IPS-NIHi7 (cell line): ENCODE data around the gene TBC1D19.
A peak's percentile ranks its signal among the peaks of the same experiment; 100 is the strongest.
"Not testable (repeated sequence)": the region's sequence is repeated elsewhere in the genome, so short reads cannot be mapped to it uniquely, and the experiment has no call there.

Source experiments
- DNase-seq: peaks from one replicate; pipeline ENCODE4 v3.0.0; 2012; ENCODE audit warnings: mixed read lengths; ENCODE audit errors: extremely low spot score

TBC1D19 gene, protein sequence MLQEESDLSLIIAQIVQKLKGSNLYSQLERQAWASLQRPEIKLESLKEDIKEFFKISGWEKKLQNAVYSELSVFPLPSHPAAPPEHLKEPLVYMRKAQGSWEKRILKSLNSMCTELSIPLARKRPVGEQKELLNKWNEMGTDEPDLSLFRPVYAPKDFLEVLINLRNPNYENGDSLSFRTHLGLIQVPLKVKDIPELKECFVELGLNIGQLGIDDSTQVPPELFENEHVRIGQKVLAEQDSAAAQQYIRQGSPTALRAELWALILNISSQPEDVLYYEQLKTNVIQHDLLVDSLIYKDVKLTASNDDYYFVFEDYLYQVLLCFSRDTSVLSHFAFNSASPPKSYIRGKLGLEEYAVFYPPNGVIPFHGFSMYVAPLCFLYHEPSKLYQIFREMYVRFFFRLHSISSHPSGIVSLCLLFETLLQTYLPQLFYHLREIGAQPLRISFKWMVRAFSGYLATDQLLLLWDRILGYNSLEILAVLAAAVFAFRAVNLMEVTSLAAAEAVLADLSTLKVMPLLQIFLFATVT

DNA sequence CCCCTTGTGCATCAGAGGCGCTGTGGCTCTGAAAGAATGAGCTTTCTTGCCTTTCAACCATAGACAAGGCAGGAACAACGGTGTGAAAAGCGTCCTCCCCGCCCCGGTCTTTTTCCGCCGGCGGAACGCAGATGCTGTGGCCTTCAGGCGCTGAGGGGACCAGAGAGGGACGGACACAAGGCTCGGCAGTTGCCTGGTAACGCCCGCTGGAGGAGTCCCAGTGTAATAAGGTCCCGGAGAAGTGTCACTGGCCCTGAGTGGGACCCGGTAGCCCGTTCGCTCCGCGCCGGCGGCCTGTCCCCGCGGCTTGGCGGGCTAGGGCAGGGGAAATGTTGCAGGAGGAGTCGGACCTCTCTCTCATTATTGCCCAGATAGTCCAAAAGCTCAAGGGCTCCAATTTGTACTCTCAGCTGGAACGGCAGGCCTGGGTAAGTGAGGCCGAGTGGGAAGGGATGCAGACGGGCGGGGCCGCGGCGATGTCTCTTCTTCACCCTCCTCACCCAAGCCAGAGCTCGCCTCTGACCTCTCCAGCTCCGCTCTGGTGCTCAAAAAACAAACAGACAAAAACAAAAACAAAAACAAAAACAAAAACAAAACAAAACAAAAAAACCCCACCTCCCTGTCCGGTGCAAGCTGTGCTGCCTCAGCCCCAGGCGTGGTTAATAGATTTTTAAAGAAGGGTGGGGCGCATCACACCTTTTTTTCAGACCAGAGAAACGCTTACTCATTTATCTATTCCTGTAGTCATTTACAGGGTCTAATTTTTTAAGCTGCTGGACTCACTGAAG lies at the start of gene TBC1D19:
Gene TBC1D19, plus strand, starts transcription at position 220 of the 788 bp plus-strand sequence. Its CDS starts 110 bp downstream, at position 330.
- peak; percentile 91 for DNase-seq

DNA sequence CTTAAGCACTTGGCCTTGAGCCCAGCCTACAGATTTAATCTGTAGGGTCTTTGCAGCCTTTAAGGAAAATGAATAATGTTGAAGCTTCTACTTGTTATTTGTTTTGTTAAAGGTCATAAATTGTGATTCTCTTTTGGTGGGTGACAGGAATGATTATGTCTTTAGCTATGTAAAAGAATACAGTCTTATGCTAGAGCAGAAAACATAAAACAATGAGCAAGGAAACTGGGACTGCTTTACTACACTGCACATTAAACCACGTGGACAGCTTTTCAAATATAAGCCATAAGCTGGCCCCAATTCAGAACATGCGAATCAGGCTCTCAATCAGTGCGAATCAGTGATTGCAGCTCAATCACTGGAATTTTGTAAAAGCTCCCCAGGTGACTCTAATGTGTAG lies 40.9 kb upstream of the TBC1D19 start:
- no peak for DNase-seq

DNA sequence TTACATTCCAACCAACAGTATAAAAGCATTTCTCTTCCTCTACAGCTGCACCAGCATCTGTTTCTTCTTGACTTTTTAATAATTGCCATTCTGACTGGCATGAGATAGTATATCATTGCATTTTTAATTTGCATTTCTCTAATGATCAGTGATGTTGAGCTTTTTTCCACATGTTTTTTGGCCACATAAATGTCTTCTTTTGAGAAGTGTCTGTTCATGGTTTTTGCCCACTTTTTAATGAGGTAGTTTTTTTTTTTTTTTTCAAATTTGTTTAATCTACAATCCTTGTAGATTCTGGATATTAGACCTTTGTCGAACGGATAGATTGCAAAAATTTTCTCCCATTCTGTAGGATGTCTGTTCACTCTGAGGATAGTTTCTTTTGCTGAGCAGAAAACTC lies 39.5 kb upstream of the TBC1D19 start:
- no peak for DNase-seq

DNA sequence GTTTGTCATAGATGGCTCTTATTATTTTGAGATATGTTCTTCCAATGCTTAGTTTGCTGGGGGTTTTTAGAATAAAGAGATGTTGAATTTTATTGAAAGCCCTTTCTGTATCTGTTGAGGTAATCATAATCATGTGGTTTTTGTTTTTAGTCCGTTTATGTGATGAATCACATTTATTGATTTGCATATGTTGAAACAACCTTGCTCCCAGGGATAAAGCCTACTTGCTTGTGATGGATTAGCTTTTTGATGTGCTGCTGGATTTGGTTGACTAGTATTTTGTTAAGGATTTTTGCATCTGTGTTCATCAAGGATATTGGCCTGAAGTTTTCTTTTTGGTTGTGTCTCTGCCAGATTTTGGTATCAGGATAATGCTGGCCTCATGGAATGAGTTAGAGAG lies 35.5 kb upstream of the TBC1D19 start:
- not testable (repeated sequence) for DNase-seq

DNA sequence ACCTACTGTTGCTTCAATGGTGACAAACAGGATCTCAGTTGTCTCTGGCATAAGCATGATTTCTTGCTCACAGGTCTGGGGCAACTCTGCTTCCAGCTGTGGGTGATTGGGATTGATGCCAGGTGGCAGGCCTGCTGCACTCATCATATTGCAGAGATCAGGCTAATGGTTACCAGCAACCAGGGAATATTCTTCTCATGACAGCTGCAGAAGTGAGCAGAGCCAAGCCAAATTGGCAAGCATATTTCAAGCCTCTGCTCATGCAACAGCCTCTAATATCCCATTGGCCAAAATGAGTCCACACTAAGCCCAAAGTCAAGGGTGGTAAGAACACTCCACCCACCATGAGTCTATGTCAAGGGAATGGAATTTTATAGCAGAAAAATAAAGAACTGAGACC lies 26.7 kb upstream of the TBC1D19 start:
- DNase-seq: no peak

DNA sequence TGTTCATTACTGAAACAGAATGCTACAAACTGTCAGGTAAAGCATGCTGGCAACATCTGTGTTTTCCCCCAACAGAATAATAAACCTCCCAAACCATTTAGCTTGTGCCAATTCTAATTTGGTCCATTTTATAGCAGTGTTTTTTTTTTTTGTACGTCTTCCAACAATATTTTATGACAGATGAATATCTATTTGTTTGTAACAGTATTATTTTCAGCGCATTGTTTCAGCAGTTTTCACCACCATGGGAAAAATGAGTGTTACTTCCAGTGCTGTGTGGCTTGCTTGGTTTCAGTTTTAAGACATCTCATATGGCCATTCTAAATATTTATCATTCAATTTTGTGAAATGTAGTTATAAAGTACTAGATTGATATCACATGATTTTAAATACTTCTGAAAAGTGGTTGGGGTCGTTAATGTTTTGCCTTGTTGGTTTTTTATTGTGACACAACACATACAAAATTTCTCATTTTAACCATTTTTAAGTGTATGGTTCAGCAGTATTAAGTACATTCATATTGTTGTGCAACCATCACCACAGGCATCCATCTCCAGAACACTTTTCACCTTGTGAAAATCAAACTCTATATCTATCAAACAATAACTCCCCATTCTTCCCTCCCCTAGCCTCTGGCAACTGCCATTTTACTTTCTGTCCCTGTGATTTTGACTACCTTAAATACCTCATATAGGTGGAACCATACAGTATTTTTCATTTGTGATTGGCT lies 25.6 kb upstream of the TBC1D19 start:
- no peak for DNase-seq

DNA sequence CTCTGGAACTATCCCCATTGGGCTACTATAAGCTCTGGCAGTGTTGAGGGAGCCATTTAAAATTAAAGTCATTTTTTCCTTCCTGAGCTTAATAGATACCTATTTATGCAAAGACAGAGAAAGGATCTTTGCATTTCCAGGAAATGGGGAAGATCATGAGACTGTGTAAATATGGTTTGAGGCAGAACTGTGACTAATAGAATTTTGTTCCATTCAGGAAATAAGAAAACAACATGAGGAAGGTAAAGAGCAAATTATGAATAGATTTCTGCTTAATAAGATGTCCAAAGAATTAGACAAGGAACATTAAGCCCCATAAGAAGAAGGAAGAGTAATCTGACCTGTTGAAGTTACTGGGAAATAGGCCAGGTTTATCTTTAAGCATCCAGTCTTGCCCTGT lies 17.8 kb upstream of the TBC1D19 start:
- DNase-seq: no peak

DNA sequence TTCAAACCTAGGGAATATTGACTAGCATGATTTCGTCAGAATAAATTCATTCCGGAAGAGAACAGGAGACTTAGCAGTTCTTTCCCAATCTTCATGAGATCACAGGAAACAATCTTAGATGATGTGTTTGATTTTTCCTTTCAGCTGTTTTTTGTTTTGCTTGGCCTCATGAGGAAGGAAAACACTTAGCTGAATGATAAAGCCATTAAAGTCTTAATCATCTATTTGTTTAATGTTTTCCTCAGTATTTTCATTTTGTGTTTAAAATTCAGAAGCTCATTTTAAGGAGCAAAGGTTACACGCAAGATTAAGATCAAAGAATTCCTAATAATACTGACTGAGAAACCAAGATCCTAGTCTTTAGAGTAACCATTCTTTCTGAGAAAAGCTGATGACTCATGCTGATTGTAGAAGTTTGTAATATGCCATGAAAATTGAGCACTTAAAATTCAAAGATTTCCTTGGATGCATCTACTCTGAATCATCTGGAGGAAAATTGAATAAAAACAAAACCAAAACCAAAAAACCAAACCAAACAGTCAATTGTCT lies 15.4 kb upstream of the TBC1D19 start:
- DNase-seq: no peak

DNA sequence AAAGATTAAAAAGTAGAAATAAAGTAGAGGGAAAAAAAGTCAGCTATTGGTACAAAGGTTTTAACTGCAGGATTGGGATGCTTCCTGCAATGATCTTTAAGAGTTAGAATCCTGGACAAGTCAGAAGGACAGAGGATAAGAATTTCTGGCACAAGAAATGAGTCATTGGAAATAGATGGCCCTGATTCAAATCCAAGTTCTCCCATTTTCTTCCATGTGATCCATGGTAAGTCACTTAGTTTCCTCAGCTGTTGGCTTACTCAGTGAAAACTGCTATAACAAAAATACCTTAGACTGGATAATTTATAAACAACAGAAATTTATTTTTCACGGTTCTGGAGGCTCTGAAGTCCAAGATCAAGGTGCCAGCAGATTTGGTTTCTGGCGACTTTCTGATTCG lies 13.3 kb upstream of the TBC1D19 start:
- no peak for DNase-seq

DNA sequence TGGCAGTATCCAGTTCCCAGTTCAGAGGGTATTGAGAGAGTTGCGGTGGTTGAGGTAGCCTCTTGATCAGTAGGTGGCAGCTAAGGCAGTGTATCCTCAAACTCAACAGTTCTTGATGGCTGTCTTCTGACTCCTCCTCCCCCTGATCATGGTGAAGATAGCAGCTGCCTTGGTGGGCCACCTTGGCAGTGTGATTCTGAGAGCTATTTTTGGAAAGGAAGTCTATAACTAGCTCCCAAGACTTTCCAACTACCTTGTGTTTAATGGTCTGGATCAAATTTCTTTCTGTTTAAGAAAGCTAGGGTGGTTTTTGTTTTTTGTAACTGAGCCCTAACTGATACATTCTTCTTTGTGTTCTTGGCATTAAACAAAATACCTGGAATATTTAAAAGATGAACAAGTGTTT lies 10.5 kb upstream of the TBC1D19 start:
- DNase-seq: peak; percentile 19

DNA sequence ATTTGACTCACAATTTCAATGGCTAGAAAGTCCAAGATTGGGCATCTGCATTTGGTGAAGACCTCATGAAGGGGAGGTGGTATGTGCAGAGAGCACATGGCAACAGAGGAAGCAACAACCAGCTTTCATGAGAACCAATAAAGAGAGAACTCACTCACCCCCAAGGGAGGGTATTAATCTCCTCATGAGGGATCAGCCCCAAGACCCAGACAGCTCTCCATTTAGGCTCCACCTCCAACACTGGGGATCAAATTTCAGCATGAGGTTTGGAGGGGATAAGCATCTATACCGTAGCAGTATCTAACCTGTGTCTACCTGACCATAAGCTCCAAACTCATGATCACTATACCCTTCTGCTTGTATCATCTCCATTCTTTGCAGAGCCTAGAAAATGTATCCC lies 9.3 kb upstream of the TBC1D19 start:
- DNase-seq: no peak

DNA sequence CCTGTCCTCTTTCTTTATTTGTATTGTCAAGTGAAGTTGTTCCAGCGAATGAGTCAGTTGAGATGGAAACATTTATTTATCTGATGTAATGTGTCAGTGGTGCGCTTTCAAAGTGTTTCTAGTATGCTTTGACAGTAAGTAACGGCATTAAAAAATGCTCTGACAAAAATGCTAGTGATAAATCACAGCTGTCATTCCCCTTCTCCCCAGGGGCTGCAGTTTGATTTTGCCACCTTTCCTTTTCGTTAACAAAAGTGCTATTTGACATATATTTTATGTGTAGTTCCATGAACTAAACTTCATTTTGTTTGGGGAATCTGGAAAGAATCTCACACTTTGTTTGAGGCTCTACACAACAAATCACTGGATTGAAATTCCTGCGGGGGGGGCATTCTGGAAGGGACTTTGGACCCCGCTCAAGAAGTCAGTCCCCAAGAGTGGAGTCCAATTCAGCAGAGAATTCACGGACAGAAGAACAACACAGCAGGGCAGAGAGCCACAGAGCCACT lies 7.6 kb upstream of the TBC1D19 start:
- no peak for DNase-seq

DNA sequence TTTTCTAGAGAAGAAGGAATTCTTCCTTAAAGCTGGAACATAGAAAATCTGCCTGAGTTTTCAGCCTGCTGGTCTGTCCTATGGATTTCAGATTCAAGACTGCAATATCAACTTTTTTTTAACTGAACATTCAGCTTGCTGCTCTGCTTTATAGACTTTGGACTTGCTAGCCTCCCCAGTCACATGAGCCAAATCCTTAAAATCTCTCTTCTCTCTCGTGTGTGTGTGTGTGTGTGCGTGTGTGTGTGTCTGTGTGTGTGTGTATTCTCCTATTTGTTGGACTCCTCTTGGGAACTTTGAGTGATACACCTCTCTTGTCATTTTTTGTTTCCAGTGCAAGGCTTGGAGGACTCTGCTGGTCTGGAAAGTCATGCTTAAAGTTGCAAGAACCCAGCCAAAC lies 6.8 kb upstream of the TBC1D19 start:
- no peak for DNase-seq

DNA sequence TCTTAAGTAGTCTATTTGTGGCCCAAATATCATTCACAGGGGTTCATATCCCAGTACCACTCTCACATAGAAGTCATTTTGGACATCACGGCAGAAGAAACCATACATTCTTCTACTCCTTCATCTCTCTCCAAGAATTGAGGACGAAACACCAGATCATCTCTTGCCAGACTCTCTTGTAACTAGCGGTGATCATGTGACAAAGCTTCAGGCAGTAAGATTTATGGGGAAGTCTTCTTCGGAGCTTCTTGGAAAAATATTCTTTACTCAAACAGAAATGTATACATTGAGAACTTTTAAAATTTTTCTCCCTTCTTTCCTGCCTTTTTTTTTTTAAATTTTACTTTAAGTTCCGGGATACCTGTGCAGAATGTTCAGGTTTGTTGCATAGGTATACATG lies 4.7 kb upstream of the TBC1D19 start:
- no peak for DNase-seq

DNA sequence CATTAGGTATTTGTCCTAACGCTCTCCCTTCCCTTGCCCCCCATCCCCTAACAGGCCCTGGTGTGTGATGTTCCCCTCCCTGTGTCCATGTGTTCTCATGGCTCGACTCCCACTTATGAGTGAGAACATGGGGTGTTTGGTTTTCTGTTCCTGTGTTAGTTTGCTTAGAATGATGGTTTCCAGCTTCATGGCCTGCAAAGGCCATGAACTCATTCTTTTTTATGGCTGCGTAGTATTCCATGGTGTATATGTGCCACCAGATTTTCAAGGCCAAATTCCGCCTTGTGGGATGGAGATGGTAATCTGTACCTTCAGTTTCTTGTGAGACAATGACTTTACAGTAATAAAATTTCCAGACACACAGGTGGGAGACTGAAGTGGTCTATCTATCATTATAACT lies 2.5 kb upstream of the TBC1D19 start:
- not testable (repeated sequence) for DNase-seq

DNA sequence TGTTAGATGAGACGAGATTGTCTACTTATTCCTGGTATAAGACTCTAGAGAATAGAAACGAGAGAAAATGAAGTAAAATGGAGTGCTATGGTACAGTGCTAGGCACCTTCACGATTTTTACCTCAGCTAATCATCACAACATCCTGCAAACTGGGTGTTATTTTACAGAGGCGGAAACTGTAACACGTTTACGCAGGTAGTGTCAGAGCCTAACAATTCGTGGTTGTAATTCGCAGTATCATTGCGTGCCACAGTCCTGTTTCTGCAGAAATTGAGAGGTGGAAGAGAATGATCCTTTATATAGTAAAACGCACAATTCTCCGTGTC lies 383 bp upstream of the TBC1D19 start:
- no peak for DNase-seq

DNA sequence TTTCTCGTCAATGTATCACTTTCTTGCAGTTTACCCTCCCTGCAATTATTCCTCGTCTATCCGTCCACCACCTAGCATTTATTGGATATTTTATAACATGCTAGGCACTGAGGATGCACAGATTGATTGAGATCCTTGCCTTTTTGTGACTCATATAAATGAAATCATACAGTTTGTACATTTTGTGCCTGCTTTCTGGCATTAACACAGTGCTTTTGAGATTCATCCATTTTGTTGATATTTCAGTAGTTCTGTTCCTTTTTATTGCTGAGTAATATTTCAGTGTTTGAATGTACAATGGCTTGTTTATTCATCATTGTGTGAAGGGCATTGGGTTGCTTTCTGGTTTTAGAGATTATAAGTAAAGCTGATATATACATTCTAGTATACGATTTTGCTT lies 841 bp downstream of the TBC1D19 start:
- DNase-seq: no peak

DNA sequence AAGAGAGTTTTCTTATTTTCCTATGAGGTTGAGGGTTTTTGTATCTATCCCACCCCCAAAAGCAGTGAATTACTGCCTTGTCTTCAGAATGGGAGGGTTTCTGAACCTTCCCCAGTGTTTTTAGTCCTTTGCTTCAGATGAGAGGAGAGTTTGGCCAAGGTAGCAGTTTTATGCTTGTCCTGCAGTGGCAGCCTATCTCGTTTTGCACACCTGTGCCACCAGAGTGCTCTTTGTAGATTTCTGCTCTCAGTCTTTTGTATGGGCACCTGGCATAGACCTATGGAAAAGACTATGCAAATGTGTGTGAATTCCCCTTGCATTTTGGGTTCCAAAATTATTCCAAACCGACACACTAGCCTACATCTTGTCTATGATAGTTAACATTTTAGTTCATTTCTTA lies 5.8 kb downstream of the TBC1D19 start:
- no peak for DNase-seq

DNA sequence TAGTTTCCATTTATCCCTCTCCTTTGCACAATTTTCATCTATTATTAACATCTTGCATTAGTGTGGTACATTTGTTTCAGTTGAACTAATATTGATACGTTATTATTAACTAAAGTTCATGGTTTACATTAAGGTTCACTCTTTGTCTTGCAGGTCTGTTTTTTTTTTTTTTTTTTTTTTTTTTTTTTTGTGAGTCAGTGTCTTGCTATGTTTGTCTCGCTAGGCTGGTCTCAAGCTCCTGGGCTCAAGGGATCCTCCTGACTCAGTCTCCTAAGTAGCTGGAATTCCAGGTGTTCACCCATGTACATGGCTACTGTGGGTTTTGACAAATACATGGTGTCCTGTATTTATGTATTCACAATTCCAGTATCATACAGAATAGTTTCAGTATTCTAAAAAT lies 6.8 kb downstream of the TBC1D19 start:
- DNase-seq: no peak

DNA sequence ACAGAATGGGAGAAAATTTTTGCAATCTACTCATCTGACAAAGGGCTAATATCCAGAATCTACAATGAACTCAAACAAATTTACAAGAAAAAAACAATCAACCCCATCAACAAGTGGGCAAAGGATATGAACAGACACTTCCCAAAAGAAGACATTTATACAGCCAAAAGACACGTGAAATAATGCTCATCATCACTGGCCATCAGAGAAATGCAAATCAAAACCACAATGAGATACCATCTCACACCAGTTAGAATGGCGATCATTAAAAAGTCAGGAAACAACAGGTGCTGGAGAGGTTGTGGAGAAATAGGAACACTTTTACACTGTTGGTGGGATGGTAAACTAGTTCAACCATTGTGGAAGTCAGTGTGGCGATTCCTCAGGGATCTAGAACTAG lies 9.7 kb downstream of the TBC1D19 start:
- DNase-seq: not testable (repeated sequence)

DNA sequence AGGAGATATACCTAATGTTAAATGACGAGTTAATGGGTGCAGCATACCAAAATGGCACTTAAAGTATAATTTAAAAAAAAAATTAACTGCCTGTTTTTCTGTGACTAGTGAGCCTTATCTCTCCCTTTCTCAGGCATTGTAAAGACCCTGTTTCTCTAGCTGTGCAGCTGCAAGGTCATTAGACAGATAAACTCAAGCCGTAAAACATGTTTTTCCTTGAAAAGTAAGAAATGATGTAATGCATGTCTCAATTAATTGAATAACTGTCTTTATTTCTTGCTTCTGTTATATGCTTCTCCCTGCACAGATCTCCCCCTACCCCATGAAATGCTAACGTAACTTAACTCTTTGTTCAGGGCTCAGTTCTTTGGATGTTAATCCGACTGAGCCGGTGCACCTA lies 10.5 kb downstream of the TBC1D19 start:
- DNase-seq: no peak

DNA sequence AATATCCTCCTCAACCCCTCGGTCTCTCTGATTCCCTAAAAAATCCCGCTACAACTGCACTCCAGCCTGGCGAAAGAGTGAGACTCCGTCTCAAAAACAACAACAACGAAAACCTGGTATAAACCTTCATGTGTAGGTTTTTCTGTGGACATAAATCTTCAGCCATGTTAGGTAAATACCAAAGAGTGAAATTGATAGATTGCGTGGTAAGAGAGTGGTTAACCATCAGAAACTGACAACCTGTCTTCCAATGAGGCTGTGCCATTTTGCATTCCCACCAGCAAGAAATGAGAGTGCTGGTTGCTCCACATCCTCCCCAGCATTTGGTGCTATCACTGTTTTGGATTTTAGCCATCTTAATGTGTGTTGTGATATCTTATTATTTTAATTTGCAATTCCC lies 10.9 kb downstream of the TBC1D19 start:
- no peak for DNase-seq
